GM19238 (cell line): ENCODE measurements around the gene KCNQ1.

Experiments used
- DNase-seq: peaks from one replicate; pipeline ENCODE4 v3.0.0; 2011; ENCODE audit warnings: low spot score; ENCODE audit not compliant: insufficient read length

The KCNQ1 gene

GRCh38 chr11:2647167-2647566, 202.4 kb downstream of the KCNQ1 start:
- DNase-seq: no peak

- DNase-seq: no peak
Observed at GRCh38 chr11:2647953-2648352, 203.1 kb downstream of the KCNQ1 start.

DNA sequence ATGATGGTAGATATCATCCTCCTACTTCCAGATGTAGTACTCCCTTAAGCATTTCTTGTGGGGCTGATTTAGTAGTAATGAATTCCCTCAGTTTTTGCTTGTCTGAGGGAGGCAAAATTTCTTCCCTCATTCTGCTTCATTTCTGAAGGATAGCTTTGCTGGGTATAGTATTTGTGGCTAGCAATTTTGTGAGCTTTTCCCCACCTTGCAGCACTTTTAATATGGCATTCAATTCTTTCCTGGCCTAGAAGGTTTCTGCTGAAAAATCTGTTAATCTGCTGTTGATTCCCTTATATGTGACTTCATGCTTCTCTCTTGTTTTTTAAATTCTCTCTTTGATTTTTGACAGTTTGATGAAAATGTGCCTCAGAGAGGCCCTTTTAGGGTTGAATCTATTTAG, 204.6 kb downstream of the KCNQ1 start:
- no peak for DNase-seq

GRCh38 chr11:2649848-2650247, 205.0 kb downstream of the KCNQ1 start:
- DNase-seq: no peak

DNA sequence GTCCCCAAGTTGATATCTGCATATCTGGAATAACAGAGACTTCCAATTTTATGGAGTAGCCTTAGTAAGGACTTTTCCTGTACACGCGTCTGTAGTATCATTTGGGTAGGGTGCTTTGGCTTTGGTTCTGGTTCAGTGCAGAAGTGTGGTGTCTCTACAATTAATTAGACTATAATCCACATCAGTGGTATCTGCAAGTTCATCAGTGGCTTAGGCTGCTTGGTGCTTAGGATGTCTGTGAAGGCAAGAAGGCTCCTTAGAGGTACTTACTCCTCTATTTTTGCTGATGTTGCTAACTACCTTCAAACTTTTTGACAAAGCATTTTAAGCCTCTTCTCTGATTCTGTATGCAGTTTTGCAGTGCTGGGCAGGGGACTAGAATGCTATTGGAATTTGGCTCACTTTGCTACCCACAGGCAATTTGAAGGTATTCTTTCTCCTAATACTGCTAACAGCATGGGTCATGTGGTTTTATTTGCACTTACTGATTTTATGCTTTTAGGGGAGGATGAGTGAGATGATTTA, 205.6 kb downstream of the KCNQ1 start:
- no peak for DNase-seq

DNA sequence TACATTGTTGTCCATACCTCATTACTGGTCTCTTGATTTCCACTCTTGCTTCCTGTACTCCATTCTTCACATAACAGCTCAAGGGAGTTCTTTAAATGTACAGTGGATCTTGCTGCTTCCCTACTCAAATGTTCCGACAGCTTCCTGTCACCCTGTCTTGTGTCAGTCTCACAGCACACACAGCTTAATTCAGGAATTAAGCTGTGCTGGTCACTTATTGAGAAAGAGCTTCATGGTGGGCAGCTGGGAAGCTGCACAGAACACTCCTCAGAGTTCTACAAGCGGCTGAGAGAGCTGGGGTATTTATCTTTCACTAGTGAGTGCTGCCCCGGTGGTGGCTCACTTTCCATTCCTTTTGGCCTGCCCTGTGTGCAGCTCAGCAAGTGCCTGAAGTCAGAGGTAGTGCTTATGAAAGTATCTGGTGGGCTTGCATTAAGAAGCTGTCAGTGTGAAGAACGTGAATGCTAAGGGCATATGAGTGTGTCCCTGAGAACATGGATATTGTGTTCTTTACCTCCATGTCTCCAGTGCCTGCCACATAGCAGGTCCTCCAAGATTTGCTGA, 206.3 kb downstream of the KCNQ1 start:
- no peak for DNase-seq

DNA sequence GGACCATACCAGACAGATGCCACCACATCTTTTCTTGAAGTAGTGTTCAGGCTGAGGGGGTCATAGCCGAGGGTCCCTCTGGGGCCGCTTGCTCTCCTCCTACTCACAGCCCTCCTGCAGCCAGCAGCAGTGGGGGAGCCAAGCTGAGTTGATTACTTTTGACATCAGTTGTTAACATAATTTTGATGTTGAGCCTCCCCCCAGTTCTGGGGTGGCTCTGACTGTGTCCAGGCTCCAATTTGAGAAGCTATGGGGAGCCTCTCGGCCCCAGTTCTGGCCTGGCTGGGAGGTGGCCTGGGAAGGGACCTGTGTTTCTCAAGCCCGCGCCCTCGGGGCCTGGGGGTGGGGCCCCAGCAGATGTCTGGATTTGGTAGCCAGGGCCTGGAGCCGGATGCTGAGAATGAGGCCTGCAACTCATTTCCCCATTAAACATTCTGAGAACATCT, 207.0 kb downstream of the KCNQ1 start:
- DNase-seq: no peak

DNA sequence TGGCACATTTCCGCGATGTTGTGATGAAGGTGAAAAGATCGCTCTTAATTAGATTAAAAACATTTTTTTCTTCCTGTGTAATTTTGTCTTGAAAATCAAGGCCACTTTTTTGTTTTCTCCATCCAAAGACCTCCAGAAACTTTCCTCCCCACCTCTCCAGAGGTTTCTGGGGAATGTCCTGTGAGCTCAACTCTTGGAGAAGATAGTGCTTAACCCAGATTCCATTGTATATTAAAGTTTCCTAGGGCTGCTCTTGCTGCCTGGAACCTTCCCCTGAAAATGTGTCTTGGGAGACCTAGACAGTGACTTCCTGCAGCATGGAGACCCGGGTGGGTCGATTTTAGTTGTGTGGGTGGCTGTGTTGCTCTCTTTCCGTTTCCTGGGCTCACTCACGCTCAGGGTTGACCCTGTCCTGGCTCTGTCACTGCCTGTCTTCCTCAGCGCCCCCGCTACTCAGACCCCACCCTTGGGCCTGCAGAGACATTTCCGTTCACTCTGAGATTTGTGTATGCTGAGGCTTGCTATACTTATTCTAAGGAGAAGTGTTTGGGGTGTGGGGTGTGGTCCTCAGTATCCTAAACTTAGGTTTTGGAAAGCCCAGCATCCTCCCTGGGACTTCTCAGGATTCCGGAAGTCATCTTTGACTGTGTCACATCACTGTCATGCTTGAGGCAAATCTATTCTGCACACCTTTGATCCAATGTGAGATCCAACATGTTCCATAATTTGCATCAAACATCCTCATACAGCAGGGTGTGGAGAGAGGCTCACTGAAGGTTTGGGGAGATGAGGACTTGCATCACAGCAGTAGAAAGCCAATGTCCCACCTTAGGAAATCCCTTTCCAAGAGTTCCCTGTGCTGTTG, 207.8 kb downstream of the KCNQ1 start:
- no peak for DNase-seq

DNA sequence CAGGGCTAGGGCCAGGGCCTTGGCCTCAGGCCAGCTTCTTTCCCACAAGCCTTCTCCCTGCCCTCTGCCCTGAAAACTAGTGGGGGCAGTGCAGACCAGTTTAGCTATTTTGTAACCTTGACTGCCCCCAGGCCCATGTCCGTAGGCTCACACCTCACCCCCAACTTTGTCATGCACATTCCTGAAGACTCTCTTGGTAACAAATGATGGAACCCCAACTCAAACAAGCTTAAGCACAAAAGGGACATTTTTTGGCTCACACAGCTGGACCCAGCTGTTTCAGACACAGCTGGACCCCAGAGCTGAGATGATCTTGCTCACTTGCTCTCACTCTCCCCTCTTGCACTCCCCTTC, 208.4 kb downstream of the KCNQ1 start:
- DNase-seq: no peak

- DNase-seq: no peak
Observed at GRCh38 chr11:2653930-2654739, 209.3 kb downstream of the KCNQ1 start.

- no peak for DNase-seq
Observed at GRCh38 chr11:2655016-2655719, 210.4 kb downstream of the KCNQ1 start.

GRCh38 chr11:2655834-2656622, 211.2 kb downstream of the KCNQ1 start:
- no peak for DNase-seq

- DNase-seq: no peak
Observed at GRCh38 chr11:2656859-2657258, 212.1 kb downstream of the KCNQ1 start.

DNA sequence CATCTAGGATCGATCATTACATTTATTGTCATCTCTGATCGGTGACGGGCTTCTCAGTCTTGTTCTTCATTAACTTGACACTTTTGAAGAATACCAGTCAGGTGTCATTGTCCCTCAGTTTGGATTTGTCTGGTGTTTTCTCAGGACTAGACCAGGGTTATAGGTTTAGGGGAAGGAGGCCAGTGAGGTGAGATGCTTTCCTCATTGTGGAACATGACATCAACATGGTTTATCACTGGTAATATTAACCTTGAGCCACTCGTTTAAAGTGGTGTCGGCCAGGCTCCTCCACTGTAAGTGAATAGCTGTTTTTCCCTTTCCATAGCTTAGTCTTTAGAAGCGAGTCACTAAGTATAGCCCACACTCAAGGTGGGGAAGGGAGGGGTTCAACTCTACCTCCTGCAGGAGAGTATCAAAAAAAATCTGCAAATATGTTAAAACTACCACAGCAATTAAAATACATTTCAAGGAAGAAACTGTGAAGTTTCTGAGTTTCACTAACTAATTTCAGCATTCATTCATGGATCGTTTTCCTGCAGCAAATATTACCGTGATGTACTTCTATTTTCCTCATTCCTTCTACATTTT, 213.0 kb downstream of the KCNQ1 start:
- no peak for DNase-seq

GRCh38 chr11:2660357-2660939, 215.6 kb downstream of the KCNQ1 start:
- no peak for DNase-seq

DNA sequence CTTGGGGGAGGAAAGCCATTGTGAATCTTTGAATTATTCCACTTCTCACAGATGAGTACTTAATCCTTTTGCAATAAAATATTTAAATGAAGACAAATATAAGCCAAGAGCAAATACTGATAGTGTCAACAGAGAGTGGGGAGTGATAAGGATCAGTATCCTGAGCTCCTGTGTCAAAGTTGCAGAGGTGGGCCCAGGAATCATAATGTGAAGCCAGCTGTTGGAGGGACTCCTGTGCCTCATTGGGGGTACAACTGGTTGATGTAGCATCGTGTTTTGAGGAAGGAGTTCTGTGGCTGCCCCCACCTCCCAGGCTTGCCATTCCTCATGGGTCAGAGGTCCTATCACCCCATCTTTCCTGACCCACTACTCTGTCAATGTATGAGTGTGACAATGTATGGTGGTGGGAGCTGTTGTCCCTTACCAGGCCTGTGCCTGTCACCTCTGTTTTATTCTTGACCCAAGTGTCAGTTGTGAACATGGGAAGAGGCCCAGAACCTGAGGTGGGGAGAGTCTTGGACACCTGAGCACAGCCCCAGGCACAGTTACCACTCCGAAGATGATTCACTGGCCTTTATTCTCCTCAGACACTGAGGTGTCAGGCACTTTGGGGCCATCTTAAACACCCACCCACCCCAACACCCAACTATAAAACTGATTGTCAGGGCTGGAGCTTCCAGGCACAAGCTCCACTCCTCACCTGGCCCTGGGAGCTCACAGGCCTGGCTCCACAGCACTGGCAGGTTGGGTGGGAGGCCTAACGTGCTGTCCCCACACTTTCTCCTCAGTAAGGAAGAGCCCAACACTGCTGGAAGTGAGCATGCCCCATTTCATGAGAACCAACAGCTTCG, 216.6 kb downstream of the KCNQ1 start:
- no peak for DNase-seq

- DNase-seq: no peak
Observed at GRCh38 chr11:2662024-2662312, 217.2 kb downstream of the KCNQ1 start.

GRCh38 chr11:2662430-2663299, 217.9 kb downstream of the KCNQ1 start:
- no peak for DNase-seq
